ENCODE data around the gene FOXG1. TPM values are rescaled to one million over a fixed set of nuclear protein-coding genes. Genes with fewer than 3 reads are reported as not detected.

Gene FOXG1
- total RNA-seq, 1 donor from 2014 or later = not detected

GRCh38 chr14:28761438-28762291 lies 4.9 kb upstream of the FOXG1 start:
- no peak for DNase-seq (ENCODE audit: low read depth in 2 of 2)

GRCh38 chr14:28762303-28762954 lies 4.2 kb upstream of the FOXG1 start:
- DNase-seq (ENCODE audit: low read depth in 2 of 2) = no peak

- no peak for DNase-seq (ENCODE audit: low read depth in 2 of 2)
These were observed 3.6 kb upstream of the FOXG1 start for GRCh38 chr14:28762955-28763326.

GRCh38 chr14:28763751-28764256 lies 2.8 kb upstream of the FOXG1 start:
- DNase-seq (ENCODE audit: low read depth in 2 of 2) = no peak

GRCh38 chr14:28764257-28765160 lies 2.1 kb upstream of the FOXG1 start:
- DNase-seq (ENCODE audit: low read depth in 2 of 2) = no peak

- DNase-seq (ENCODE audit: low read depth in 2 of 2) = no peak
These were observed 1.3 kb upstream of the FOXG1 start for GRCh38 chr14:28765169-28765830.

GRCh38 chr14:28765831-28766468 lies 637 bp upstream of the FOXG1 start:
- DNase-seq (ENCODE audit: low read depth in 2 of 2) = no peak

- DNase-seq (ENCODE audit: low read depth in 2 of 2) = no peak
These were observed 654 bp downstream of the FOXG1 start for GRCh38 chr14:28767030-28767852.

GRCh38 chr14:28767853-28768741 lies 1.5 kb downstream of the FOXG1 start:
- DNase-seq (ENCODE audit: low read depth in 2 of 2) = no peak

- no peak for DNase-seq (ENCODE audit: low read depth in 2 of 2)
These were observed 2.8 kb downstream of the FOXG1 start for GRCh38 chr14:28769276-28769880.

- DNase-seq (ENCODE audit: low read depth in 2 of 2) = no peak
These were observed 3.5 kb downstream of the FOXG1 start for GRCh38 chr14:28770061-28770460.

GRCh38 chr14:28770630-28771029 lies 4.0 kb downstream of the FOXG1 start:
- DNase-seq (ENCODE audit: low read depth in 2 of 2) = no peak

GRCh38 chr14:28771168-28771567 lies 4.6 kb downstream of the FOXG1 start:
- no peak for DNase-seq (ENCODE audit: low read depth in 2 of 2)

- DNase-seq (ENCODE audit: low read depth in 2 of 2) = no peak
These were observed 6.0 kb downstream of the FOXG1 start for GRCh38 chr14:28772613-28773012.

- DNase-seq (ENCODE audit: low read depth in 2 of 2) = no peak
These were observed 6.6 kb downstream of the FOXG1 start for GRCh38 chr14:28773176-28773575.

- DNase-seq (ENCODE audit: low read depth in 2 of 2) = peak; percentile 41 to 77
These were observed 7.5 kb downstream of the FOXG1 start for GRCh38 chr14:28773861-28774691.
